GM23248 (cell line): ENCODE results near the gene ARL16.

Source experiments
- EZH2 ChIP-seq: fragments of 200-600 bp; sonication (generic); IDR thresholded peaks from 2 replicates; pipeline ENCODE4 v1.6.1; 2018; ENCODE audit warnings: antibody characterized with exemption, mild to moderate bottlenecking; ENCODE audit not compliant: insufficient read depth, poor library complexity, severe bottlenecking
- EZH2phosphoT487 ChIP-seq: fragments of 200-600 bp; sonication (generic); IDR thresholded peaks from 2 replicates; pipeline ENCODE4 v1.6.1; 2018; ENCODE audit warnings: antibody characterized with exemption, moderate library complexity, mild to moderate bottlenecking, low read depth; ENCODE audit not compliant: insufficient read depth

- TF ChIP-seq EZH2 (no peak), EZH2phosphoT487 (no peak)
Observed at GRCh38 chr17:81681672-81682071, 1.9 kb downstream of the ARL16 start.
